Stimulated activated CD4-positive, alpha-beta T cell treated with anti-CD3 and anti-CD28 coated beads, Interleukin-15, amount 100 ng/mL, for 1 hour (primary cell): ENCODE data around the gene B3GNT8.
A peak's percentile ranks its signal among the peaks of the same experiment; 100 is the strongest.
"Not testable (repeated sequence)": the region's sequence is repeated elsewhere in the genome, so short reads cannot be mapped to it uniquely, and the experiment has no call there.

Source experiments
- DNase-seq, 2 donors: peaks; one replicate each; pipeline ENCODE4 v3.0.0-alpha.2; 2020; ENCODE audit warnings: low read depth in 1 of 2, low spot score in 1 of 2

B3GNT8 gene

GRCh38 chr19:41416194-41416674 lies 10.9 kb downstream of the B3GNT8 start:
- DNase-seq, result no peak

DNA sequence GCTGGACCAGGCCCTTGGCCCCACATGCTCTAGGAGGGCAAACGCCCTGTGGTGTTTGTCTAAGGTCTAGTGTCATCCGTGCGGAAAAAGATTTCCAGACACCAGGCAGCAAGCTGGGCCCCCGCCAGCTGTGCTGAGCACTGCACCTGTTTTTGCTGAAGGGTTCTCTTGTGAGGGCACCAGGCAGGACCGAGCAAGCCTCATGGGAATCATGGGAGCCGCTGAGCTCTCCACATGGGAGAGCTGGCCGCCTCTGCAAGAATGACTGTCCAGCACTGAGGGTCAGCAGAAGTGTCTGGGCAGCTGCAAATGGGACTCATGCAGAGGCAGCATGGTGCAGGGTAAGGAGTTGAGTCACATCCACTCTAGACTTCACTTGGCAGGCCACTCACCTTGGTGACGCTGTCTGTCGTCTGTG lies 12.0 kb downstream of the B3GNT8 start:
- DNase-seq, result no peak

GRCh38 chr19:41414461-41414860 lies 12.7 kb downstream of the B3GNT8 start:
- DNase-seq, result no peak

DNA sequence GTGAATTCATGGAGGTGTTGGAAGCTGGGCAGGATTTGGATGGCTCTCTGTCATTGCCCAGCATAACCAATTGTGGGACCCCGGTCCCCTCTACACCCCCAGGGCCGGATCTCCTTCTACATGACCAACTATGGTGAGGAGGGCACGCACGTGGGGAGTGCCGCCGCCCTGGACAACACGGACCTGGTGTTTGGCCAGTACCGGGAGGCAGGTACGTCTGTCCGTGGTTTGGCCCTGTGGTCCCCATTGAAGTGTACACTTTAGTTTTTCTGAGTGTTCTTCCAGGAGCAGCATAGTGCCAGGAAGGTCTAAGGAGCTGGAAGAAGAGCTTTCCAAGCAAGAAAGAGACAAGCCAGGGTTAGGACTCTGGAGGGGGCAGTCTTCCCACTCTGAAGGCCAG lies 13.2 kb downstream of the B3GNT8 start:
- no peak for DNase-seq

GRCh38 chr19:41412953-41413352 lies 14.2 kb downstream of the B3GNT8 start:
- DNase-seq, result no peak

- no peak for DNase-seq
Measured at GRCh38 chr19:41411968-41412265, 15.3 kb downstream of the B3GNT8 start.

DNA sequence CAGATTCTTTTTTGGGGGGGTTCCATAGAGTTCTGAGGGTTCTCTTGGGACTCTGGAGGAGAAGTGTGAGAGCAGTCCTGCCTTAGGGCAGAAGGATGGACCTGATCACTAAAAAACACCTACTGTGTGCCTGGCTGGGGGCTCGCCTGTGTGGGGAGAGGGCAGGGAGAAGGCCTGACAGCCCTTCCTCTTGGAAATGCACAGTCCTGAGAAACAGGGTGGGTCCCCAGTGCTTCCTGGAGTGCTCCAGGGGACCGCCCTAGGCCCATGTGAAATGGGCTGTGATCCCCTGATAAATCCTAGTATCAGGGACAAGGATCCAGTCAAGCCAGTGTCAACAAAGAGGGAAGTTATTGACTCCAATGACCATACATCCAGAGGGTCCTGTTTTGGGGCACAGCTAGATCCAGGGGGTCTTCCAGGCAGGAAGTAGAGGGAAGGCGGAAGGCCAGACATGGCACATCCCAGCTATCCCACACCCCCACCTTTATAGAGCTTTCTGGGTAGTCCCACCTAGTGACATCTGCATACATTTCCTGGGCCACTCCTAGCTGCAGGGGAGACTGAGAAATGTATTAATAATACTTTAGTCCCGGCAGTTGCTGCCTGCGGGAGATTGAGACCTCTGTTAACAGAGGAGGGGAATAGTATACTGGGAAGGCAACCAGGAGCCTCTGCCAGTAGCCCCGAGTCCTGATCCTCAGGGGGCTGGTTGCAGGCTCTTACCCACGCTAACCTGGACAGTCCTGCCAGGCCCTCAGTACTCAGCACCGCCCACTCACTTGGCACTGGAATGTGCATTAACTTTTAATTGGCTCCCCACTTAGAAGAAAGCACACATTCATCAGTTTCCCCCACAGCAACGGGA lies 15.8 kb downstream of the B3GNT8 start:
- DNase-seq, result no peak

GRCh38 chr19:41410336-41411054 lies 16.7 kb downstream of the B3GNT8 start:
- DNase-seq, result no peak

- no peak for DNase-seq
Measured at GRCh38 chr19:41409288-41409687, 17.9 kb downstream of the B3GNT8 start.

GRCh38 chr19:41408846-41409245 lies 18.3 kb downstream of the B3GNT8 start:
- DNase-seq, result not testable (repeated sequence)

- no peak for DNase-seq
Measured at GRCh38 chr19:41408256-41408655, 18.9 kb downstream of the B3GNT8 start.

DNA sequence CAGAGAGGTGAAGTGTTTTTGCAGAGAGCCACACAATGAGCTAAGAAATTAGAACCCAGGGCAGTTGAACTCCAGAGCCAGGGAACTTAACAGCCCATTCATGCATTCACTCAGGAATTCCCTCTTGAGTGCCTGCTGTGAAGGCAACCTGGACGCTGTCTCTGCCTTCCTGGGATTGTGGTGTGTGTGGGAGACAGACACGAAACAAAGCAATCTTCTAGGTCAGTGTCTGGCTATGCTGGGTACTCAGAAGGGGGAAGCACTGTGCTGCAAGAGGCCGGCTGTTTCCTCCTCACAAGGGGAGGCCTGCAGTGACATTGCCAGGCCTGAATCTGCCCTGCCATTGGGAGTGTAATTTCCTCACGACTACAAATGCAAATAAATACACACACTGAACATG lies 19.9 kb downstream of the B3GNT8 start:
- DNase-seq, result no peak

- no peak for DNase-seq
Measured at GRCh38 chr19:41405776-41406175, 21.4 kb downstream of the B3GNT8 start.

- no peak for DNase-seq
Measured at GRCh38 chr19:41403181-41403970, 23.8 kb downstream of the B3GNT8 start.

DNA sequence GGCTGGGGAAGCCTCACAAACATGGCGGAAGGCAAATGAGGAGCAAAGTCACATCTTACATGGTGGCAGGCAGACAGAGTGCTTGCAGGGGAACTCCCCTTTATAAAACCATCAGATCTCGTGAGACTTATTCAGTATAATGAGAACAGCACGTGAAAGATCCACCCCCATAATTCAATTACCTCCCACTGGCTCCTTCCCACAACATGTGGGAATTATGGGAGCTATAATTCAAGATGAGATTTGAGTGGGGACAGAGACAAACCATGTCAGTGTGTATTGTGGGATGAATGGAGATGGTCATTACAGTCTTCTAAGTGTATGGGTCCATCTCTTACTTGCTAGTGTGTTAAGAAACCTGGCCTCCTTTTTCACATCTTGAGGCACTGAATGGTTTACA lies 25.2 kb downstream of the B3GNT8 start:
- DNase-seq, result no peak

DNA sequence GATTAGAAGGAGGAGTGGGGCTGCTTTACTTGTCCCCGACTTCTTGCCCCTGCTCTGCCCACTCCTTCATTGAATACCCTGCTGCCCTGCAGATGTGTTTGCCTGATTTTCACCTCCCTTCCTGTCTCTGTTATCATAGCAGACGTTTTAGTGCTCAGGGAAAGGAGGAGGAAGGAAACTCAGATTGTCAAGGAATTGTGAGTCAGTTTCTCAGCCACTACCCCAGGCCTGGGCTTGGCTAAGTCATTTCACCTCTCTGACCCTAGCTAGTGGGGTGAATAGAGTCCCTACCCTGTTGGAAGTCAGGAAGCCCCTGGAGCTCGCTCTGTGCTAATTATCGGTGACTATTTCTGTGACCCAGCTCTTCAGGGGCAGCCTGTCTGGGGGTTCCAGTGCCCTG lies 25.7 kb downstream of the B3GNT8 start:
- DNase-seq, result no peak

DNA sequence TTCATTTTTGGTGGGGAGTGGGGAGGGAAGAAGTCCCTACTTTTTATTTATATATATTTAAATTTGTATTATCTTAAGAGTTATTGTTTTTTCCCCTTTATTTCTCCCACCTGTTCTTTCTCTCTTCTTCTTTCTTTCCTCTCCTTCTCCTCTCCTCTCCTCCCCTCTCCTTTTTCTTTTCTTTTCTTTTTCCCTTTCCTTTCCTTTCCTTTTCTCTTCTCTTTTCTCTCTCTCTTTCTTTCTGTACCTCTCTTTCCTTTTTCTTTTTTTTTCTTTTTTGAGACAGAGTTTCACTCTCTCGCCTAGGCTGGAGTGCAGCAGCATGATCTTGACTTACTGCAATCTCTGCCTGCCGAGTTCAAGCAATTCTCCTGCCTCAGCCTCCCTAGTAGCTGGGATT lies 27.6 kb downstream of the B3GNT8 start:
- DNase-seq, result no peak

DNA sequence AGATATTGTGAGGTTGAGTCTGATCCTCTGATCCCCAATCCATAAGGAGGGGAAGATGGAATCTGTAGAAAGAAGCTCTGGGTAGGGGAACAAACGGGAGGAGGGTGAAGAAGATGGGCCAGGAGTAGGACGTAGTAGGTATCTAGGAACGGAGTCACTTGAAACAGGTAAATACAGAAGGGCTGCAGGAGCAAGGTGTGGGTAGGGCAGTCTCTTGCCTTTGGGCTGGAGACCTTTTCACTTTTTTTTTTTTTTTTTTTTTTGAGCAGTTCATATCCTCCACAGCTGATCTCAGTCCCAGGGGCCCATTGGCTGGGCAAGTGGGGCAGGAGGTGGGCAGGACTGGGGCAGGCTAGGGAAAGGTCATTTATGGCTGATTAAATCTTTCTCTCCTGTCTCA lies 28.1 kb downstream of the B3GNT8 start:
- DNase-seq, result no peak

DNA sequence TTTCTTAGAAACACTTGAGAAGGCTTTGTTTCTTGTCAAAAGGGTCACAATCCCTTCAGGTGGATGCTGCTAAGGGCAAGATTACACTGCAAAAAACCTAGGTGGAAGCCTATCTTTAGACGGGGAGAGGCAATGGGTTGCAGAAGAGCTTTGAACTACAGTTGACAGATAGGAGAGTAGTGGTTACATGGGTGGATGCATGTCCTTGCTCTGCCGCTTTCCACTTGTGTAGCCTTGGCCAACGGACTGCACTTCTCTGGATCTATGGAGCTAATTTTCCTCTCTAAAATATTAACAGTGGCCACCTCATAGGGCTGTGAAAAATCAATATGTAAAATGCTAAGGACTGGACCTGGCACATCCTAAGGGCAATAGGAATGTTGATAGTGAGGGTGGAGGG lies 28.6 kb downstream of the B3GNT8 start:
- no peak for DNase-seq

GRCh38 chr19:41398050-41398418 lies 29.1 kb downstream of the B3GNT8 start:
- DNase-seq, result no peak

GRCh38 chr19:41397086-41398049 lies 29.8 kb downstream of the B3GNT8 start, which contains the start of the genes BCKDHA and EXOSC5:
Gene BCKDHA, plus strand, starts transcription at chr19:41397818. Its CDS starts 10 bp downstream, at chr19:41397828.
Gene EXOSC5, minus strand, starts transcription at chr19:41397359. Its CDS starts 31 bp downstream, at chr19:41397328.
- DNase-seq, result peak; percentile 96 to 98
